GM19193 (cell line): ENCODE results near the gene EGFL8.

Experiments
- POLR2A ChIP-seq: IDR thresholded peaks from 4 replicates; pipeline ENCODE4 v1.6.1; 2011; ENCODE audit not compliant: insufficient read depth, insufficient read length; ENCODE audit errors: extremely low read depth

Gene EGFL8

GRCh38 chr6:32196682-32197616, 32.6 kb downstream of the EGFL8 start:
- no peak for TF ChIP-seq POLR2A

DNA sequence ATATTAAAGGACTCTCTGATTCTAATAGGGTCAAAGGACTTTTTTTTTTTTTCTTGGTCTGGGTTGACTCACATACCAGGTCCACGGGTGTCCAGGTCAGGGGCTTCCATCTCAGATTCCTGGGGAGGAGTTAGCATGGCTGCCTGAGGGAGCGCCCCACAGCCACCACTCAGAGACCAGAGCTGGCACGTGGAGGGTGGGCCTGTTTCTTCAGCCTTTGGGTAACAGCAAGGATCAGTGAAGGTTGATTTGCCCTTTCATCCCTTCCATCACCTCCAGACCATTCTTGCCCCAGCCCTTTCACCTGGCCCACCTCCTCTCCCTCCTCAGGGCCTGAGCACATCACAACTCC, 33.9 kb downstream of the EGFL8 start:
- TF ChIP-seq POLR2A: no peak

DNA sequence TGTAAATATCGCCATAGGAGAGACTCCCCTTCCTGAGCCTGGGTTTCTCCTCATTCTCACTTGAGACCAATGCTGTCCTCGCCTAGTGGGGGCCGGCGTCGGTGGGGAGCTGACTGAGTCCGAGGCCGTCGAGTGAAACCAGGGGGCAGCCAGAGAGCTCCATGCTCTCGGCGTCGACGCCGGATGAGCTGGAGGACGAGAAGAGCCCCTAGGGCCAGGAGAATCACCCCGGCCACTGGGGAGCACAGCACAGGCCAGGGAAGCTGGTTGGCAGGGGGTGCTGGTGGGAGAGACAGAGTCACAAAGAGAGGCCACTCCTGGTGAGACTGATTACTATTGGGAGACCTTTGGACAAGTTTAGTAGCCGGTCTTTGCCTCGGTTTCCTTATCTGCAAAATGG, 34.5 kb downstream of the EGFL8 start:
- no peak for TF ChIP-seq POLR2A

DNA sequence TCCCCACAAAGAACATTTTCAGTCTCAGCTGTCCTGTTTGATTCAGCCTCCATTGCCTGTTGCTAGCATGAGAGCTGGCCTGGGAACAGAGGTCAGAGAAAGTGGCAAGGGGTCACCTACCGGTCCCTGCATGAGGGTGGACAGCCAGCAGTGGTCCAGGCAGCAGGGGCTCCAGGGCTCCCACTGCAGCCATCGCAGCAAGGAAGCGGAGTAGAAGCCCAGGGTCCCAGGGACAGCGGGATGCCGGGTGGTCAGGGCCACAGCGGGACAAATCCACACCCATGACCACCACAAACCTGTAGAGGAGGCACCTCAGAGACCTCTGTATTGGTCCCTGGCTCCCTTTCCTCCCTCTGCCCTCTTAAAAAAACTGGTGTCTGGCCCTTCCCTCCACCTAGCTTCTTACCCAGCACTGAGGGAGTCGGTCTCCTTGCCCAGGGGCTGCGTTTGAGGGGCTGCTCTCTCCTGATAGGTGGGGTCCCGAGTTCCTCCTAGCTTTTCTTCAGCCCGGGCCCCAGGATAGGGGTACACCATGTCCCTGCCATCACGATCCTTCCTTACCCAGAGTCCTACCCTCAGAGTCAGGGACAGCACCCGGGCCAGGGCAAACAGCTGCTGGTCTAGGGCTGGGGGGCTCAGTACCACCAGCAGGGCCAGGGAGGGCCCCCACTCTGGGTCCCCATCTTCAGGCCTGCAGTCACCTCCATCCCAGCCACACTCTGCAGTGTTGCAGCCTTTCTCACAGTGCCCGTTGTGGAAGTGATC, 36.5 kb downstream of the EGFL8 start:
- no peak for TF ChIP-seq POLR2A

GRCh38 chr6:32202186-32202585, 37.8 kb downstream of the EGFL8 start:
- no peak for TF ChIP-seq POLR2A

DNA sequence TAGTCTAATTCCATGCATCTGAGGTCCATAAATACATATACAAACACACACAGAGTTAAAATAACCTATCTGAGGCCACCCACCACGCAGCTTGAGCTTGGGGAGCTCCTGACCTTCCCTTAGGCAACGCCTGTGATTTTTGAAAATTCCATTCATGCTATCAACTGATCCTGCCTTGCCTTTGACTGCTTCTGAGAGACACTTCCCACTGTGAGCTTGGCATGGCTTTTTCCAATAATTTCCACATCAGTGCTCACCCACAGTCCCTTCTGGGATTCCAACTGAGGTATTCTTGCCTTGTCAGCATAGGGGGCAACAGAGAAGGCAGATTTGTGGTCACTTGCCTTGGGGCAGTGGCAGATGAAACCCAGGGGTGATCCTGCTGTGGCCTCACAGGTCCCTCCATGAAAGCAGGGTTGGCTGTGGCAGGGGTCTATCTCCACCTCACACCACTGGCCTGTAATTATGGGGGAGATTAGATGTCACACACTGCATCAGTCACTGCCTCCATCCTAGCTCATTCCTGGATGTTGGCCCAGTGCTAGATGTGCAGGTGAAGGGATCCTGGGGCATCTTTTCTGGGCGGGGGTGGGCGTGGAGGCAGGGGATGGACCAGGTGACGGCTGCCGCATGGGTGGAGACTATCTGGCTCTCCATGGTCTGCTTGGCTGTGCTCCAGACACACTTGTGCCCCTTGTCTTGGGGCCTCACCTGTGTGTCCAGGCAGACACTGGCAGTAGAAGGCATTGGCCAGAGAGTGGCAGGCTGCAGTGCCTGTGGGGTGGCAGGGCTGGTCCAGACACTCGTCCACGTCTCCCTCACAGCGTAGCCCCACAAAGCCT, 39.3 kb downstream of the EGFL8 start:
- TF ChIP-seq POLR2A: no peak

DNA sequence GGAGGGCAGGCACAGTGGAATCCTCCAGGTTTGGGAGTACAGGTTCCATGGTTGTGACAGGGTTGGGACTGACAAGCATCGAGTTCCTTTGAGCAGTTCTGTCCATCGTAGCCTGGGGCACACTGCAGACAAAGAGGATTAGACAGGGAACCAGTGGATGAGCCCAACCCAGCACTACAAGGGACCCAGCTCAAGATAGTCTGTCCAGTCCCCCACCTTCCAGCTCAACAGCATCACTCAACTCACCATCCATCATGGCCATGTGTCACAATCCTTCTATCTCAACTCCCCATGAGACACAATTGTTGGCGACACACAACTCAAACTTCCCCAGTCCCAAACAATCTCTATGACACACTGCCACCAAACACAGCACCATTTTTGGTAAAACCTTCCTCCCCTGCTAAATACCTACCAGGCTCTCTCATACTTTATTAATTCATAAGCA, 39.9 kb downstream of the EGFL8 start:
- no peak for TF ChIP-seq POLR2A

- TF ChIP-seq POLR2A: no peak
Observed at GRCh38 chr6:32208996-32209395, 44.6 kb downstream of the EGFL8 start.

DNA sequence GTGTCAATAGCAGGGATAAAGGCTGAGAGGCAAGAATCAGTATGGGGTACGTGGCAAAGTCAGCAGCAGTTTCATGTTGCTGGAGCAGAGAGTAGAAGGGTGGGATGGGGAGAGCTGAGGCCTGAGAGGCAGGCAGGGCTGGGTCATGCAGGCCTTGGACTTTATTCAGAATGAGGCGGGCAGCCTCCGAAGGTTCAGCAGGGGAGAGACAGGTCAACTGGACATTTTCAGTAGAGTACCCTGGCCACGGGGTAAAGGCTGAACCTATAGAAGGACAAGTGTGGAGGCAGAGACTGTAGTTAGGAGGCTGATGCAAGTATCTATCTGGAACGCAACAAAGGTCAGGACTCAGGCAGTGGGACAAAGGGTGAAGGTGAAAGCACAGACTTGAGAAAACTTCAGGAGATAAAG, 45.8 kb downstream of the EGFL8 start:
- TF ChIP-seq POLR2A: no peak

DNA sequence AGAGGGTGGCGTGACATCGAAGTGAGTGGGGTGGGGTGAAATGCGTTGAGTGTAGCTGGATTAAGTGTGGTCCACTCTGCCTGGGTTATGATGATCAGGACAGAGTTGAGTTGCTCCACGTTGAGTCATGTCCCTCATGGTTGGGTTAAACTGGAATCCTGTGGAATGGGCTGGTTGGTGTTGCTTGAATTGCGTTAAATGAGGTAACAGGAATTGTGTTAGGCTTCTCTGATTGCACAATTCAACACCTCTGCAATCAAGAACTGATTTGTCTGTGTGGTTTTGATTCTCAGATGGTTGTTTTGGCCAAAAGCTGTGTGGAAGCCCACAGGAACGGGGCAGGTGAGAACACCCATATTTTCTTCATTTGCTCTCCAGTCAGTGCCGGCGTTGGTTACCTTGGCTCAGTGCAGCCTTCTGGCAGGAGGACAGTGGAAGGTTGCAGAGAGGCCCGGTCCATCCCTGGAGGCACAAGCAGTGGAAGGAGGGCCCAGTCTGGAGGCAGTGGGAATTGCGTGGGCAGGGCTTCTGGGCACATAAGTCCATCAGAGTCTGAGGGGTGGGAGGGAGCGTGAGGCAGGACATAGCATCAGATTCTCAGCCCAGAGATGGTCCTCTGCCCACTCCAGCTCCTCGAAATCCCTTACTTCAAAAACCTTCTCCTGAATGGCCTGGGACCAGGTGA, 47.8 kb downstream of the EGFL8 start:
- TF ChIP-seq POLR2A: no peak

- no peak for TF ChIP-seq POLR2A
Observed at GRCh38 chr6:32213649-32214048, 49.3 kb downstream of the EGFL8 start.

DNA sequence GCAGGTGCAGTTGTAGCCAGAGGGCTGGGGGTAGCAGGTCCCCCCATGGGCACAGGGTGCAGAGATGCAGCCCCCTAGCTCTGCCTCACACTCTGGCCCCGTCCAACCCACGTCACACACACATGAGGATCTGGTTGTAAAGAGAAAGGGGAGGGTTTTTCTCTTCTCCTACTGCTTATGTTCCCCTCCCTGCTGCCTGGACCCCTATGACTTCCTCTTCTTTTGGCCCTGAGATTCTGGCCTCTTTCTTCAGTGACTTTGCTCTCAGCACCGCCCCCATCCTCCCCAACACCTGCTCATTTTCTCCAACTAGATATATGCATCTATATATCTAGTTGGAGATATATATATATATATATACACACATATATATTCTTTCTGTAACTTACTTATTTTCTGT, 49.7 kb downstream of the EGFL8 start:
- TF ChIP-seq POLR2A: no peak

DNA sequence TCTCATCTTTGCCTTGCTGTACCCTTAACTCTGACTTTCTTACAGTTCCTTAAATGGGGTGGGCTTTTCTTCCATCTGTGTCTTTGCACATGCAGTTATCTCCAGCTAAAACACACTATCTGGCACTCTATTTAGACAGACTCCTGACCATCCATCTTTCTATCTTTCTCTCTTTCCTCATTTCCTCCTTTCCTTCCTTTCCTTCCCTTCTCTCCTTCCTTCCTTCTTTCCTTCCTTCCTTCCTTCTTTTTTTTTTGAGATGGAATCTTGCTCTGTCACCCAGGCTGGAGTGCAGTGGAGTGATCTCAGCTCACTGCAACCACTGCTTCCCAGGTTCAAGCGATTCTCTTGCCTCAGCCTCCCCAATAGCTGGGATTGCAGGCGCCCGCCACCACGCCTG, 51.2 kb downstream of the EGFL8 start:
- no peak for TF ChIP-seq POLR2A

GRCh38 chr6:32216285-32216684, 51.9 kb downstream of the EGFL8 start:
- TF ChIP-seq POLR2A: no peak
